ENCODE data around the gene LARP4B. TPM values are rescaled to one million over a fixed set of nuclear protein-coding genes. Genes with fewer than 3 reads are reported as not detected.

The LARP4B gene
- 8.3 and 15.3 TPM in 2 replicates for total RNA-seq (2014; rRNA removed; shearing (Covaris generic); ENCODE audit: low replicate concordance)

DNA sequence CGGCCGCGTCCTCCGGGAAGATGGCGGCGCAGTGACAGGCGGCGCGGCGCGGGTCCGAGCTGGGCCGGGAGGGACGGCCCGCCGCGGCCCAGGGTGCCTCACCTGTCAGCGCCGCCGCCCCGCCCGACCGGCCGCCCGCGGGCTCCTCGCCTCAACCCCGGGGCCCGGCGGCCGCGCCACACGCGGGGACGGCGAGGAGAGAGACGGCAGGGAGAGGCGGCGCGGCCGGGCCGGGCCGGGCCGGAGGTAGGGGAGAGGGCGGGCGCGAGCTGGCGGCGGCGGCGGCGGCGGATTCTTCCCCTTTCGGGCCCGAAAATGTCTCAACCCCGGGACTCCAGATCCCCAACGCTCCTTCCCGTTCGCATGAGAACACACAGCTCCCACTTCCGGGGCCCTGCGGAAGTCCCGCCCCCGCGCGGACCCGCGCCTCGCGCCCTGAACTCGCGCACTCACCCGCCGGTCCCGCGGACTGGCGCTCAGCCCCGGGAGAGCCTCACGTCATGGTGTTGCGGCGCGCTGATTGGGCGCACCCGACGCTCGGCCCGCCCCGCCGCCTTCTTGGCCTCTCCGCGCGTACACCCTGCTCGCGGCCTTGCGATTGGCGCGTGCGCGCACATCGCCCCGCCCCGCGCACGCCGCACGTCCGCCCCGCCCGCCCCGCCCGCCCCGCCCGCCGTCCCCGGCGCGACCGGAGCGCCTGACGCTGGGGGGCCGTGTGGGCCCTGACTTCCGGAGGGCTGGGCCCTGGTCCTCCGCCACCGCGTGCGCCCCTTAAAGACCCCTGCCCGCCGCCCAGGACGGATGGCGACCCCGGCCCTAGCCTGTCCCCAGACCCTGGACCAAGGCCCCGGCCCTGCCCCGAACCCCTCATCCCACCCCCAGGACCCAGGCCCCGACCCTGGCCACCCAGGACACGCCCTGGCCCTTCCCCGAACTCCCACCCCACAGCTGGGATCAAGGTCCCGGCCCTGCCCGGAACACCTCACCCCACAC lies at the start of gene LARP4B:
LARP4B (minus strand) TSS at position 380 of the 993 bp plus-strand sequence. CDS start 45,984 bp downstream, outside the sequence.
- in situ Hi-C loops (cut with HindIII; ENCODE audit: low pct_unique_long_range_greater_than_20kb, low sequenced_read_pairs): no loop called here
- DNase-seq (ENCODE audit: low read depth): peak; percentile 98

DNA sequence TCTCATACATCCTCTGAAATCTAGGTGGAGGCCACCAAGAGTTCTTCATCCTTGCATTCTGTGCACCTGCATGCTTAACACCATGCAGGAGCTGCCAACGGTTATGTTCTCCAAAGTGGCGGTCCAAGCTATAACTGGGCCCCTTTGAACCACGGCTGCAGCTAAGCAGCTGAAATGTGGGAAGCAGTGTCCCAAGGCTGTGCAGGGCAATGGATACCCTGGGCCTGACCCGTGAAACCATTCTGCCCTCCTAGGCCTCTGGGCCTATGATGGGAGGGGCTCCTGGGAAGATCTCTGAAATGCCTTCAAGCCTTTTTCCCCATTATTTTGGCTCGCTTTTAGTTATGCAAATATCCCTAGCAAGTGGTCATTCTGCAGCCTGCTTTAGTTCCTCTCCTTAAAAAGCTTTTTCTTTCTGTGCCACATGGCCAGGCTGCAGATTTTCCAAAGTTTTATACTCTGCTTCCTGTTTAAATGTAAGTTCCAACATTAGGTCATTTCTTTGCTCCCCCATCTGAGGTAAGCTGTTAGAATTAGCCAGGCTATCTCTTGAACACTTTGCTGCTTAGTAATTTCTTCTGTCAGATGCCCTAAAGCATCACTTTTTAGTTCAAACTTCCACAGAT lies 49.1 kb upstream of the LARP4B start:
- no peak for DNase-seq (ENCODE audit: low read depth)
- in situ Hi-C loops (cut with HindIII; ENCODE audit: low pct_unique_long_range_greater_than_20kb, low sequenced_read_pairs): loop anchor here (10.0 kb wide), 1 partner anchor 226 kb away; no protein-coding TSS in a partner anchor

DNA sequence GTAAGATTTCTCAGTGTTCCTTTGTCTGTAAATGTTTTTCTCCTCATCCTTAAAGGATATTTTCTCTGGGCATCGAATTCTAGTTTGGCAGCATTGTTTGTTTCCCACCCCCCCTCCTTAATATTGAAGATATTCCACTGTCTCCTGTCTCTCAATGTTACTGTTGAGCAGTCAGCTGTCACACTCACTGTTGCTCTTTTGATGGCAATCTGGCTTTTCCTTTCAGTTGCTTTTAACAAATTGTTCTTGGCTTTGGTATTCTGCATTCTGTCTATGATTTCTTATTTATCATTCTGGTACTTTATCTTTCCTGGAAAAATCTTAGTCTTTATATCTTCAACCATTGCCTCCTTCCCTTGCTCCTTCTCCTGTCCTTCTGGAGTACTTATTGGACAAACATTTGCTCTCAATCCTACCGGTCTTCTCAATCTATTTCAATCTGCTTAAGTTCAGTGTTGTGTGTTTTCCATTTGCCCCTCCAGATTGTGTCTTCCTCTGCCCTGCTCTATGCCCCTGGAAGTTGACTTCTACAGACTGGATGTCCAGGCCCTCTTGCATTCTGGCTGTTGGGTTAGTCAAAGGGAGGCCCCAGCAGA lies 47.4 kb upstream of the LARP4B start:
- in situ Hi-C loops (cut with HindIII; ENCODE audit: low pct_unique_long_range_greater_than_20kb, low sequenced_read_pairs): no loop called here
- peak; percentile 38 for DNase-seq (ENCODE audit: low read depth)

DNA sequence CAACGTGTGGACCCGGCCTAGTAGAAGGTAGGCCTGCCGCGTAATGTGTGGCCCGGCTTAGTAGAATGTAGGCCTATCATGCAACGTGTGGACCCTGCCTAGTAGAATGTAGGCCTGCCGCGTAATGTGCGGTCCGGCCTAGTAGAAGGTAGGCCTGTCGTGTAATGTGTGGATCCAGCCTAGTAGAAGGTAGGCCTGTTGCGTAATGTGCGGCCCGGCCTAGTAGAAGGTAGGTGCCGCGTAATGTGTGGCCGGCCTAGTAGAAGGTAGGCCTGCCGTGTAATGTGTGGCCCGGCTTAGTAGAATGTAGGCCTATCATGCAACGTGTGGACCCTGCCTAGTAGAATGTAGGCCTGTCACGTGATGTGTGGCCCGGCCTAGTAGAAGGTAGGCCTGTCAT lies 44.8 kb upstream of the LARP4B start:
- no peak for DNase-seq (ENCODE audit: low read depth)
- in situ Hi-C loops (cut with HindIII; ENCODE audit: low pct_unique_long_range_greater_than_20kb, low sequenced_read_pairs): no loop called here

DNA sequence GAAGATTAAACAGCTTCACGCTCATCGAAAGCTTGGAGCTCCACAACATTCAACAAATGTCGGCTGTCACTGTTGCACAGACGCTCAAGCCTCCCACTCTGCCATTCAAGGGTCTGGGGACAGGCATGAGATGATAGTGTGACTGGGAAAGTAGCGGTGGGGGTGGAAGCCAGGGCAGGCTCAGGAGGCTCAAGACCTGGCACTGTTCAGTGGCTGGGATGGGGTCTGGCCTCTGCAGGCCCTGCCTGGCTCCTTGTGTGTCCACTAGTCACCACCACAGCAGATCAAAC lies 43.2 kb upstream of the LARP4B start:
- no peak for DNase-seq (ENCODE audit: low read depth)
- in situ Hi-C loops (cut with HindIII; ENCODE audit: low pct_unique_long_range_greater_than_20kb, low sequenced_read_pairs): no loop called here

DNA sequence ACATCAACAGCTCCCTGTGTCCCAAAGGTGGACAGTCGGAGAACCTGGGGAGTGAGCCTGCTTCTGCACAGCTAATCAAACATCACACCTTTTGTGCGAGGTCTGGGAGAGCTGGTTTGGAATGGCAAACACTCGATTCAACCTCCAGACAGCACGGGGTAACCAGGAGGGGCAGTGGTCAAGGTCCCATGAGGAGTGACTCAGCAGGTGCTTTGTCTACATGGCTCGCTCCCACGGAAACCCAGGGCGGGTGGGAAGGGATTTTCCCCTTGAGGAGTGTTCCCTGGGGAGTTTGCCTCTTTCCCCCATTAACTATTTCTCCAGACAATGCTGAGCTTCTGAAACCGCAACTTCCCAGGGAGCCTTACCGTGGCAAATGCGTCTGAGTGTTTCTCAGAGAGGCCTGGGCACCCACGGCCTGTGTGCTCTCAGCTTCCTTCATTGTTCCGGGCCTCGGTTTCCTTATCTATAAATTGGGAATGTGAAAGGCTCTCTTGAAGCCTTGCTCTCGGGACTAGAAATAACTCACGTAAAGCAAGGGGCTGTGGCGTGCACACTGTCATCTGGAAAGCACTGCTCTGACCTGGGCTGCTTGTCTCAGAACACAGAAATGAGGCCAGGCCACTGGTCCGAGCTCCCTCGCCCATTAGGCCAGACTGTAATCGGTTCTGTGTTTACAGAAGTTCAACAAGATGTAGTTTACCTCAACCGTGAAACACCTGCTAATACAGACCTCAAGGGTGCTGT lies 42.7 kb upstream of the LARP4B start:
- DNase-seq (ENCODE audit: low read depth): peak; percentile 49
- in situ Hi-C loops (cut with HindIII; ENCODE audit: low pct_unique_long_range_greater_than_20kb, low sequenced_read_pairs): no loop called here

DNA sequence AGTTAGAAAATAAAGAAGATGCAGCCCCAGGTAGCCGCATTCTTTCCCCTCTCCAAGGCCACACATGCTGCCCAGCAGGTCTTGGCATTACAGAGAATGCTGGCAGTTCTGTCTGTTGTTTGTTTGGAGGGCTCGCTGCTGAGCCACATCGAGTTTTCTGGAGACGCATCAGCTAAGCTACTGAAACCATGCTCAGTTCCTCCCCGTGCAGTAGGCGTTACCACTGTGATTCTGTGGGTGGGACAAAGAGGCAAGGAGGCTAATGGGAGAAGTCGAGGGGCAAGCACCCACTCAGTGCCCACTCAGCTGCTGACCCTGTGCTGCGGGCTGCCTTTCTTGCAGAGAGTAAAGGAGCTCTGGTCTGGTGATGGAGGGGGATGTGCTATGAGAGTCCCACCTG lies 41.3 kb upstream of the LARP4B start:
- in situ Hi-C loops (cut with HindIII; ENCODE audit: low pct_unique_long_range_greater_than_20kb, low sequenced_read_pairs): no loop called here
- DNase-seq (ENCODE audit: low read depth): no peak

DNA sequence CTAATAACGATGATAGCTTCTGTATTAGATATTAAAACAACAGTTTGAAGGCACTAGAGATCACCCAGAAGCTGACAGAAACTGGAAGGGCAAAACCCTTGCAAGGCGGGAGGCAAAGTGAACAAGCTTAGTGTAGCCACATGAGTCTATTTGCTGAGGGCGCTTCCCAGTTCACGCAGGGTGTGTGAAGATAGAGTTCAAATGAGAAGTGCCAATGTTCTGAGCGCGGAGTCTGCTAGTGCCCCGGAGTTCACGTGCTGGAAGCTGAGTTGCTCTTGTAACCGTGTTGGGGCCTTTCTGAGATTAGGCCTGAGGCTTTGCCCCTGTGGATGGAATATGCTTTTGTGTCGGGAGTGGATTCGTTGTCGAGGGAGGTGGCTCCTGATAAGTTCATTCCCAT lies 40.1 kb upstream of the LARP4B start:
- no peak for DNase-seq (ENCODE audit: low read depth)
- in situ Hi-C loops (cut with HindIII; ENCODE audit: low pct_unique_long_range_greater_than_20kb, low sequenced_read_pairs): no loop called here

DNA sequence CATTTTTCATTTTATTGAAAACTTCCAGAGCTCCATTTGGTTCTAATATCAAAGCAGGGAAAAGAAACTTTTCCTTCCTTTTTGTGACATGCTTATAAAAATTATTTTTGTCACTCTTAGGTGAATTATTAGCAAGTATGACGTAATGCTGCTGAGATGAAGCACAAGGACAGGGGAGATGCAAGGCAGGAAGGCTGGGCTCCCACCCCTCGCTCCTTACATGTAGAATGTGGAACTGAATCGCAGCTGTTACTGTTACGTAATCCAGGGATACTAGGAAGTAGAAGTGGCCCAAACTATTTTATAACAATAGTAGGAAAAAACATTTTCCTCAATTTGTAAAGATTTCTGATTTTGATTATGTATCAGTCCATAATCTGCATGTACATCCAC lies 39.6 kb upstream of the LARP4B start:
- DNase-seq (ENCODE audit: low read depth): no peak

DNA sequence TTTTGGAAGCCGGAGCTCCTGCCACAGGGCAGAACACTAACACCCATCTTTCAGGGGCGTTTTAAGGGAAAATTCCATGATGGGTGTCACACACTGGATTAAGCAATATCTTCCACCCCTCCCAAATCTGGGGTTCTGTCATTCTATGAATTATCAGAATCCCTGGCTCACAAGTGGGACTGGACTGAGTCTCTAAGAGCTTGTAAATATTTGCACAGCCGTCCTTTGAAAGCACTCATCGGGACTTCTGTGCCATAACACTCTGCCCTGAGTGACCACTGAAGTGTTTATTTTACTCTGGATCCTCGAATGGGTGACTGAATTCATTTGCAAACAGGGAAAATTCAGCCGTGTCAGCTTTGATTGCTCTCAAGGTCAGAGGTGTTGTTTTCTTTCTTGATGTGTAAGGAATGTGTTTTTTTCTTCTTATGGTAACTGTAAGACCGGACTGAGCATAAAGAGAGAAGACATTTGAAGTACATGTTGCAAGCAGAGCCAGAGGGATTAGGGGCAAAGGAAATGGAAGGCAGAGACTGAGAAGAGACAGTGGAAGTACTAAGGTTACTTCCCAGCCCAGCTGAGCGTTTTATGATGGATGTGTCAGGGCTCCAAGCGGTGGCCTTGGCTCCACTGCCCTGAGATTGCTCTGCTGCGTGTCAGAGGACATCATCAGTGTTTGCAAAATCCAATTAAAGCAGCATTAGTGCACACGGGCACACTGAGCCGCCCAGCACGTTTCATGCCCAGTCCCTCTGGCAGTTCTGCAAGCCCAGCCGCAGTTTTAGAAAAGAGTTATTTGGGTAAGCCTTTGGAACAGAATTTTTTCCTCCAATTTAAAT lies 39.0 kb upstream of the LARP4B start:
- DNase-seq (ENCODE audit: low read depth): peak; percentile 71
- in situ Hi-C loops (cut with HindIII; ENCODE audit: low pct_unique_long_range_greater_than_20kb, low sequenced_read_pairs): no loop called here

More for the DNA sequence above, 39.6 kb upstream of the LARP4B start:
- in situ Hi-C loops (cut with HindIII; ENCODE audit: low pct_unique_long_range_greater_than_20kb, low sequenced_read_pairs): no loop called here

DNA sequence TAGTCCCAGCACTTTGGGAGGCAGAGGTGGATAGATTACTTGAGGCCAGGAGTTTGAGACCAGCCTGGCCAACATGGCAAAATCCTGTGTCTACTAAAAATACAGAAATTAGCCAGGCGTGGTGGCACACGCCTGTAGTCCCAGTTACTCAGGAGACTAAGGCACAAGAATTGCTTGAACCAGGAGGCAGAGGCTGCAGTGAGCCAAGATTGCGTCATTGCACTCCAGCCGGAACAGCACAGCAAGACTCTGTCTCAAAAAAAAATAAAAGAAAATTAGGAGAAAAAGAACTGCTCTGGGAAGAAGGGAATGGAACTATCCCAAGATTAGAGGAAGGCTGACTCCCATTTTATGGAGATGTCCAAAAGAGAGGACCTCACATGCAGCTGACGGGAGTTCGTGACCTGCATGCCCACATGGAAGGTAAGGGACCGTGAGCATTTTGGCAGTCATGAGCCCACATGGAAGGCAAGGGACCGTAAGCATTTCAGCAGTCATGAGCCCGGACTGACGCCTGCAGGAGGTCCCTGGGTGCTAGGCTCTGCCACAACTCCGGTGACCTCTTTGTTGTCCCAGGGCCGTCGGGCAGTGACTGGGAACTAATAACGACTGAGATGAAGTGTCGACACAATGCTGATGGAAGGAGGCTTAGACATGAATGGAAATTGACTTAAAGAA lies 38.1 kb upstream of the LARP4B start:
- no peak for DNase-seq (ENCODE audit: low read depth)
- in situ Hi-C loops (cut with HindIII; ENCODE audit: low pct_unique_long_range_greater_than_20kb, low sequenced_read_pairs): no loop called here

DNA sequence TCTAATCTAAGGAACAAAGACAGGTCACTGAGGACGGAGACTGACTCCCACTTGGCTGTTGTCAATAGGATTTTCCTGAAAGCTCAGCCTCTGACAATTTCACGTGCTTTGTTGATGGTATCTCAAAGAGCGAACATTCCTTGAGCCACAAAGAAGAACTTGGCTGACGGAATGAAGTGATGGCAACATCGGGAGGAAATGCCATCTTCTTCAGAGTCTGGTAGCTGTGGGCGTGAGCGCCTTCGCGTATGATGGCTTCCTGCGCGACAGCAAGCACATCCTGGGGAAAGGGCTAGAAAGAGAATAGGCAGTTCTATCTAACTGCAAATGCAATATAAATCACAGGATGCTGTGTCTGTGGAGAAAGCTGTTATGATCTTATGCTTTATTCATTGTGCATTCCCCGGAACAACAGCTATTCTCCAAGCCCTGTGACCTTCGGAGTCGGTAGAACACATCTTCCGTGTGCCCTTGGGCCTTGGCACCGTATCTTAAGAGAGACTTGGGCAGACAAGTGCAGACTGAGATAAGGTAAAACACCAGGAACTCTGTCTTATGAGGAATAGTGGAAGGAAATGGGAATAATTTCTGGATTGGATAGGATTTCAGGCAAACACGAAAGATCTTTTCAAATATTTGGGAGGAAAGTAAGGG lies 37.2 kb upstream of the LARP4B start:
- no peak for DNase-seq (ENCODE audit: low read depth)
- in situ Hi-C loops (cut with HindIII; ENCODE audit: low pct_unique_long_range_greater_than_20kb, low sequenced_read_pairs): no loop called here

DNA sequence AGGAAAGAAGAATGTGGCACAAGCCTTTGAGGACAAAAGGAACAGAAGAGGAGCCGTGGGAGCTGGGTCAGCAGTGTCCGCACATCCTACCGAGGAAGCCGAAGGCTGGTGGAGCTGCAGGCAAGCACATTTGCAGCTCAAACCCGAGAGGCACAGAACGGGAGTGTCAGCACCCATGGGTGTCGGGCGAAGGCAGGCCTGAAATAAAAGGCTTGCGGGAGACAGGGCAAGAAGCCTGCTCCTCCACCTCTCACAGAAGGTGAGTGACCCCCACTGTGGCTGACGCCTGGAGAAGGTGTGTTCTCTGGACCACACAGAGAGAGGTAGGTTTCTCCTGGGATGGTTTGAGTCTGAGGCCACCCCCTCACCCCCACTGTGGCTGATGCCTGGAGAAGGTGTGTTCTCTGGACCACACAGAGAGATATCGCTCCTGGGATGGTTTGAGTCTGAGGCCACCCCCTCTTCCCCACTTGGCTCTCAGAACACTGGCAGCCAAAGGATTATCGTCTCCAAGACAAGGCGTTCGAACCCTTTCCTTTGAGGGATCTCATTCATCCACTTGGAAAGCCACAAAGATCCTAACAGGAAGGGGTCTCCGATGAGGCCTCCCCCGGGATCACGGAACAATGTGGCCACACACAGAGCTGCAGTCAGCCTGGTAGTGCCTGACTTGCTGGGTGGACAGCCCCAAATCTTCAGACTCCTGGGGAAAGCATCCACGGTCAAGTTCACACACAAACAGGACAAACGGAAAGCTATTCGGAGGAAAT lies 35.1 kb upstream of the LARP4B start:
- in situ Hi-C loops (cut with HindIII; ENCODE audit: low pct_unique_long_range_greater_than_20kb, low sequenced_read_pairs): no loop called here
- no peak for DNase-seq (ENCODE audit: low read depth)

DNA sequence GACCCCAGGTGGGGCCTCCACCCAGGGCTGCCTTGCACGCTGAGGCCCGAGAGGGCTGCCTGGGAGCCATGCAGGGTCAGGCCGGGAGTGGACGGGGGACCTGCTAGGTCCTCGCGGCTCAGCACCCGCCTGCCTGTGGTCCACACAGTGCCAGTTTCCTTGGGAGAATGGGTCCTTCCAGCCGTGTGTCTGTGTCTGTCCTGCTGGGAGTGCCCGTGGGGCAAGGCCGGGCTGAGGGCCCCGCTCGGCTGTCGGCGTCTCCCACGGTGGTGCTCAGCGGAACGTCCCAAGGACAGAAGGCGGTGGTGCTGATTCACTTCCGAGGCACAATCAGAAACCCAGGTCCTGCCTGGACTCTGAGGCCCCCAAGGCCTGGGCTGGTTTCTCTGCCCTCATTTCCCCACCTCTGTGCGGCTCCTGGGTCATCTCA lies 33.5 kb upstream of the LARP4B start:
- no peak for DNase-seq (ENCODE audit: low read depth)

DNA sequence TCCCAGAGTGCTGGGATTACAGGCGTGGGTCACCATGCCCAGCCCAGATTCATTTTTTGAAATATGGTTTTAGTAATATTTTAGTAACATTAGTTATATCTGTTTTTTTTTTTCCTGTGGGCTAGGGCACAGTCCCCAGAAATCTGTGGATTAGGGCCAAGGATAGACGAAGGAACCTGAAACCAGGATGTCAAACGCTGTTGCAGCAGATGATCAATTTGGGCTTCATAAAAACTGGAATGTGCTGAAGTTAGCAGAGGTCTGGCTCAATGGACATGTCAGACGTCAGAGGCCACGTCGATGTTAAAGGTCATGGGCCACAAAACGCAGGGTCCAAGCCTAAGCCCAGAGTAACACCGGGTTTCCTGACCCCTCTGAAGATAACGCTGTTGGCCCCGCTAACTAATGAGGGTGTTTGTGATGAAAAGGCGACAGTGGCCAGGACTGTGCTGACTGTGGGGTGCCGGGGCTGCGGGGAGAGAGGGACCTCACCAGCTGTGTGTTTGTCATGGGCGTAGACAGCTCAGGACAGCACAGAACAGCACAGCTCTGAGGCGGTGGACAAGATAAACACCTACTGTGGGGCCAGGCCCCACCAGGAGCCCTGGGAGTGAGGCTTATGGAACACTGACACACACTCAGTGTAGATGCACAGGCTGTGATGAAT lies 32.9 kb upstream of the LARP4B start:
- no peak for DNase-seq (ENCODE audit: low read depth)
- in situ Hi-C loops (cut with HindIII; ENCODE audit: low pct_unique_long_range_greater_than_20kb, low sequenced_read_pairs): no loop called here

More for the DNA sequence above, 33.5 kb upstream of the LARP4B start:
- in situ Hi-C loops (cut with HindIII; ENCODE audit: low pct_unique_long_range_greater_than_20kb, low sequenced_read_pairs): no loop called here

DNA sequence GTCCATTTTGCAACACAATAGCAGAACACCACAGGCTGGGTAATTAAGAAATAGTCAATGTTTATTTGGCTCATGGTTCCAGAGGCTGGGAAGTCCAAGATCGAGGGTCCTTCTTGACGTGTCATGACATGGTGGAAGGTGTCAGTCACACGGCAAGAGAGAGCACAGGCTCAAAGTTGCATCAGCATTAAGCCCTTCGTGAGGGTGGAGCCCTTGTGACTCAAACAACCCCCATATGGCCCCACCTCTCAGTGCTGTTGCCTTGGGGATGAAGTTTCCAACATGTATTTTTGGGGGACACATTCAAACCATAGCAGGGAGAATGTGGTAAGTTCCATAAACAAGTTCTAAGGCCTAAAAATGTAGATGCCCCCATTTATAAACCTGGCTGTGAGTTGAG lies 32.1 kb upstream of the LARP4B start:
- DNase-seq (ENCODE audit: low read depth): no peak
- in situ Hi-C loops (cut with HindIII; ENCODE audit: low pct_unique_long_range_greater_than_20kb, low sequenced_read_pairs): no loop called here

Data from Caki2 (cell line).